Measurements from ENCODE around the gene NELL2.
"Not testable (repeated sequence)": the region's sequence is repeated elsewhere in the genome, so short reads cannot be mapped to it uniquely, and the experiment has no call there.

The NELL2 gene

DNA sequence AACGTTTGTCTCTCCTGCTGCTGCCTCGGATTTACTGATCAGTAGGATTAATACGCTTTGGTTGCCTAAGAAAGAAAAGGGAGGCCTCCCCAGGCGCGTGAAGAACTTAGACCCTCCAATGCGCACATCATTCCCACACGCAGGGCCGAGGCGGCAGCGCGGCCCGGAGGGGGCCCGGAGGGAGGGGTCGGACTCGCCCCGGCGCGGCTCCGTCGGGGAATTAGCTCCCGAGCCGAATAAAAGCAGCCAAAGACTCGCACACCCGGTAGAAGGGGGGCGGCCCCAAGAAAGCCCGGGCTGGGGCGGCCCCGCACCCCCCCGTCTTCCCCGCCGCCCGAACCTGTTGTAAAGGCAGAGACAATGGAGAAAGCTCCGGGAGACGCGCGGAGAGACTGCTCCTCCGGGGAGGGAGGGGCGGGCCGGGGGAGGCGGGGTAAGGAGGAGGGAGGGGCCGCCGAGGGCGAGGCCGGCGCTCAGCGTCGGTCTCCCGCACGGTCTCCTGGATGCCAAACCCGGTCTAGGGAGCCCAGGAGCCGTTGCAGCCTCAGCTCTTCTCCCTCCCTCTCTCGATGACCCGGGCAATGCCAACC is at the start of gene NELL2:
Gene NELL2 (minus strand): TSS at position 362 of the 590 bp plus-strand sequence. CDS start 446 bp downstream, outside the sequence.
- no peak for FAIRE-seq

DNA sequence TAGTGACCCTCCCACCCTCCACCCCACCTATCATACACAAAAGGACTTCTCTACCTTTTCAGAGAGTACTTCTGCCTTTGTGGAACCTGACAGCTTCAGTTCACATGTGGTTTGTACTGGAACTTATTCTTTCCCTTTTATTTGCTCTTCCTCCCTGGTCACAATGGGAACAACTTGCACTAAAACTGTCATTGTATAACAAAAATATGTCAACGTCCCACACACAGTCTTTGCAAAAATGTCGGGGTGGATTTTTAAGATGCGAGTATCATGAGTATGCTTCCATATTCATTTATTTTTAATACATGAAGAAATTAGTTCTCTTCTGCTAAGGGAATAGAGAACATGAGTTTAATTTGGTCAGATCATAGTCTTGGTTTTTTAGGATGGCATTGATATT is 45.6 kb upstream of the NELL2 start:
- FAIRE-seq: no peak

DNA sequence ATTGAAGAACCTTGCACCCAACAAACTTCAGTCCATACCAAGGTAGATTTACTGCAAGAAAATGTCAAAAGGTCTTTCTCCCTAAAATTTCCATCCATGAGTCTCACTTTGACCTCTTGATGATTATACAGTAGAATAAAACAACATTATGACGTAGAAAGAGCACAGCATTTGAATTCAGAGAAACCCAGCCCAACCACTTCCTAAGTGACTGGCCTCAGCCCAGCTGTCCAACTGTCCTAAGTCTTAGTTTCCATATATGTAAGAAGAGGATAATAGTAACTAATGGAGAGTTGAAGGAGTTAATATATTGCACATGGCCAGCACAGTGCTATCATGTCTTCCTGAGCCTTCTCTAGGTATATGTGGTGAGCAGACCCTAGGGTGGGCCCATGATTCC is 41.0 kb upstream of the NELL2 start:
- no peak for FAIRE-seq

DNA sequence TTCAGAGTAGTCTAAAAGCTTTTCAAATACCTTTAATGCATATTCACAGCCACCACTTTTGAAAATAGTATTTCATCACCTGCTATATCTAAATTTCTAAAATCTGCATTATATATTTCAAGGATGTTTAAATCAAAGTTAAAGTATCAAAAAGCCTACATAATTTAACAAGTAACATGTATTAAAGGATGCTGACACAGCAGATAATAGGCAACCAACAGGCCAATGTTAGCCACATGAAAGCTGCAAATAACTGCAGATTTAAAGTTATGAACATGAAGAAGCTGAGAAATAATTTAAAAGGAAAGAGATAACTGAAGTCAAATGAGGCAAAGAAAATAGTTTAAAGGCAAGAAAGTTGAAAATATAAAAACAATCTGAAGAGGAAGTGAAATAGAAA is 39.8 kb upstream of the NELL2 start:
- FAIRE-seq: no peak

DNA sequence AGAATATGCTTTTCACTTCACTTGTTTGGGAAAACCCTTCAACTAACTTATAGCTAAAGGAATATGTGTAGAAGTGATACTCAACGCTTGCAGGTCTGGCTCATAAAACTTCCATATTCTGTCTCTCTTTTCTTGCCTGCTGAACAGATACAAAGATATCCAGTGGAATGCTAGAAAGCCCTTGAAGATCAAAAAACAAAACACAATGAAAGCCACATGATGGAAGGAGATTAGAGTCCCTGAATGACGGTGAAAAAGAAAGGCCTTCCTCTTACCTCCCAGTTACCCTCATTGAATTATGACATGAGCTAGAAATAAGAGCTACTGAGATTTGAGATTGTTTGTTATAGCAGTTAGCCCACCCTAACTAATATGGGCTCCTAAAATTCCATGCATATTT is 28.2 kb upstream of the NELL2 start:
- FAIRE-seq: no peak

DNA sequence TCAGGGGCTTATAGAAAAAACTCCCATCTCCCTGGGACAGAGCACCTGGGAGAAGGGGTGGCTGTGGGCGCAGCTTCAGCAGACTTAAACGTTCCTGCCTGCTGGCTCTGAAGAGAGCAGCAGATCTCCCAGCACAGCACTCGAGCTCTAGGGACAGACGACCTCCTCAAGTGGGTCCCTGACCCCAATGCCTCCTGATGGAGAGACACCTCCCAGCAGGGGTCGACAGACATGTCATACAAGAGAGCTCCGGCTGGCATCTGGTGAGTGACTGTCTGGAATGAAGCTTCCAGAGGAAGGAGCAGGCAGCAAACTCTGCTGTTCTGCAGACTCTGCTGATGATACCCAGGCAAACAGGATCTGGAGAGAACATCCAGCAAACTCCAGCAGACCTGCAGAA is 22.0 kb upstream of the NELL2 start:
- FAIRE-seq: not testable (repeated sequence)

DNA sequence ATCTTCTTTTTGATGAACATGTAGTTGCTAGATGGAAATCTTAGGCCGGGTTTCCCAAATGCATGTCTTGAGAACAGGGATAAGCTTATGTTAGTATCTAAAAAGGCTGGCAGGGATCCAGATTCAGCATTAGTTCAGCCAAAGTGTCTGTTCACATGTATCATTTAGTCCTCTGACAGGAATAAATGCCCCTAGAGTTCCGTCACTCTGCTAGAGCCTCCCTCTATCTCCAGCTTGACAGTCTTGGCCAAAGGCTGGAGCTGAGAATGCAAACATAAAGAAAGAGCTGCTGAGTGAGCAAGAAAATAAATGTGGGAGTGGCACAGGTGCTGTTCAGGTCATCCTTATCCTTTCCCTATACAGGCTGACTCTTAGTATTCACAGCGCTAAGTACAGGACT is 13.8 kb upstream of the NELL2 start:
- FAIRE-seq: no peak

DNA sequence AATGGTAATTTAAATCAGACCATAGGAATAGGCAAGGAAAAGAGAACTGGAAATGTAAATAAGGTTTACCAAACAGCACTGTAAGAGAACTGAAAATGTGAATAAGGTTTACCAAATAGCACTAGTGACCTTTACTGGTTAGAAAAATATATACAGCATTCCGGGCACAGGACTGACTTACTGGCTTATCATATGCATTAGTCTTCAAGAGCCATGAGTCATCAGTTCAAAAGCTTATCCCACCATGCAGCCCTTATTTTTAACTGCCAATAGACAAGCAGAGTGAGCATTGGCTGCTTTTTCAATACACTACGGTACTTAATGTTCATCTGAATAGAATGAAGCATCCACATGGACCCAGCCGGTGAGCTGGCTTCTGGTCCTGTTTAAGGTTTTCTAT is 13.0 kb upstream of the NELL2 start:
- no peak for FAIRE-seq

DNA sequence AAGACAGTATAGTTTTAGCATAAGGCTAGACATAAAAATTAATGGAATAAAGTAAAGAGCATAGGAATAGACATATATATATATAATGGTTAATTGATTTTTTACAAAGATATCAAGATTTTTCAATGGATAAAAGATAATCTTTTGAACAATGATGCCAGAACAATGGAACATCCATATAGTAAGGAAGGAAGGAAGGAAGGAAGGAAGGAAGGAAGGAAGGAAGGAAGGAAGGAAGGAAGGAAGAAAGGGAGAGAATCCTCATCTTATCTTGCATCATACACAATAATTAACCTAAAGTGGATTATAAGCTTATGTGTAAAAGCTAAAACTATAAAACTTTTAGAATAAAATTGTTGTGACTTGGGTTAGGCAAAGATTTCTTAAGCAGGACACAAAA is 9.8 kb upstream of the NELL2 start:
- no peak for FAIRE-seq

DNA sequence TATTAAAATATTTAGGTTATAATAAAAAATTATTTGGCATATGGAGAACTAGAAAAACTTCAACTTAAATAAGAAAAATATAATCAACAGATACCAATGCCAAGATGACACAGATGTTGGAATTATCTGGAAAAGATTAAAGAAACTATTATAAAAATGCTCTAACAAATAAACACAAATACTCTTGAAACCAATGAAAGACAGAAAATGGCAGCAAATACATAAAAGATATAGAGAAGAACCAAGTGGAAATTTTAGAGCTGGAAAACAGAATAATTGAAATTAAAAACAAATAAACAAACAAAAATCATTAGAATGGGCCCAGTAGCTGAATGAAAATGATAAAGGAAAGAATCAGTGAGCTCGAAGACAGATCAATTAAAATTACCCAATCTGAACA is 5.1 kb upstream of the NELL2 start:
- FAIRE-seq: no peak

DNA sequence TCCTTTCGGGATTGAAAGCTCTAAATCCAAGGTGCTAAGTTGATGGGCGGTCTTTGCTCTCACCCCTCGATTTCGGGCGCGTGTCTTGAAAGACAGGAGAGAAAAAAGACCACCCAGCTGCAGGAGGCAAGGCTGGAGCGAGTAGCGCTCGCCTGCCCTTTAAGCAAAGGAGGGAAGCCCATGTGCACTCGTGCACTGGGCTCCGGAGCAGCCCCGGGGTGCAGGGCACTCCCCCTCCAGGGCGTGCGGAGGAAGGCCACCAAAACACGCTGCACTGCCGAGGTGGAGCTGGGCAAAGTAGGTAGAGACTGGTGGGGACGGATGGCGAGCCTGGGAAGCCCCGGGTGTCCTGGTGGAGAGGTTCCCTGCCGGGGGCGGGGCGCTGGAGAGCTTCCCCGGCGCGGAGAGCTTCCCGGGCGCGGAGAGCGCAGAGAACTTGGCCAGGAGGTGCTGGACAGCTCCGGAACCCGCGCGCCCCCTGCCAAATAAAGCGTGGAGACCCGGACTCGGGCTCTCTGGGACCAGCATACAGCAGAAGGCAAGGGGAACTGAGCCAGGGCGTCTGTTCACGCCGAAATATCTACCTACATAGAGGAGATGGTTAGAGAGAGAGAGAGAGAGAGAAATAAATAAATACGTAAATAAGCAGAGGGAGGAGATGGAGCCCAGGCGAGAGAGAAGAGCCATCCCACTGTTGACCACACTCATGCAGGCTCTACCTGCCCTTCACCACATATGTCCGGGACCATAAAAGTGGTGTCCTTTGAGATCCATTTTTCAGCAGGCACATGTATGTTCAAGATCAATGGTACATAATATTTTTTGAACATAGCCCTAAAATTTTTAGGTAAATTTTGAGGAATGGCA is 662 bp upstream of the NELL2 start:
- FAIRE-seq: no peak

DNA sequence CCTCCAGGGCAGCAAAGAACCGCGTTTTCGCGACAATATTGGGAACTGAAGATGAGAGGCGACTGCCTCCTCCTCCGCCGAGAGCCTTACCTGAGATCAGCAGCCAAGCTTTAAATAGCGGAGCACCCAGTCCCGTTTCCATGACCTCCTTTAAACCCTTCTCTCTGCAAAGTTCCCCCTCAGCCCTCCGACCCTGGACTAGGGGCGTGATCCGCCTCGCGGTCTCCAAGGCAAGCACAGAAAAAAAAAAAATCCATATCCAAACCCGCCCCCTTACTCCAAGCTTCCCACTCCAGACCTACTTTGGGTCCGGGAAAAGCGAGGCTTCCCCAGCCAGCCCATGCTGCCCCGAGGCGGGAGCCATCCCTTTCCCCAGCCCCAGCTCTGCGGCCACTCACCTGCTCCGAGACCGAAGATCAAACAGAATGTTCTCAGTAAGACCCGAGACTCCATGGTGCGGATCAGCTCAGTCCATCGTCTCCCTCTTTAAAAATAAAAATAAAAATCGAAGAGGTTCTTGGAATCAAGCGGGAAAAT is 630 bp downstream of the NELL2 start:
- no peak for FAIRE-seq

DNA sequence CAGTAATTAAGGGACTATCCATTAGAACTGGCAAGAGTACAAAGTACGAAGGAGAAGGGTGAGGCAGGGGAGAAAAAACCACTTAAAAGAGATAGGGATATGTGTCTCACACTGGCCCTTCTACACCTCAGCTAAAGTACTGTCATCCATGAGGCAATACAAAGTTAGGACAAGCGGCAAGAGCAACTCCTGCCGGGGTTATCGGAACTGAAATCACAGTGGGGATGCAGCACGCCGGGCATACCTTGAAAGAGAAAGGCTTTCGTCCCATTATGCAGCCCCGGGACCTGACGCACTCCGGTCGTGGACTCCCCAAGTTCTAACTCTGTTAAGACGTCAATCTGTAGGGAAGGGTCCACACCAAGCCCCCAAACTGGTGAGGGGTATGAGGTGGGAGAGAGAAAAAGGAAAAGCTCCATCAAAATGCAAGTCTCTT is 1.1 kb downstream of the NELL2 start:
- no peak for FAIRE-seq

DNA sequence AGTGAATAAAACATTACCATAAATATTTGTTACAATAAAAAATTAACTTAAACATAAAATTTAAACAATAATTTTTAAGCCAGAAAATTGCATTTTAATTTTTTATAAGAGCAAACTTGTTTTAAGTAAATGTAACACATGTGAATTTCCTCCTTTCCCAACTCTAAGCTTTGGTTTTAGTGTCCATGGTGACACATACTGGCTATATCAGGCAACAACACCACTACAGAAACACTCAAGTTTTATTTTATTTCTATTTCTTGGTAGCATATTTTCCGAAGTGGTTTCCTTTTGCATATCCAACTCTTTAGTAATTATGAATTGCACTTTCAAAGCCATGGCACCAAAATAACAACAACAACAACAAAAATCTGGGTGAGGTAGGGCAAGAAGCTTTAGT is 2.2 kb downstream of the NELL2 start:
- FAIRE-seq: peak; percentile 87

DNA sequence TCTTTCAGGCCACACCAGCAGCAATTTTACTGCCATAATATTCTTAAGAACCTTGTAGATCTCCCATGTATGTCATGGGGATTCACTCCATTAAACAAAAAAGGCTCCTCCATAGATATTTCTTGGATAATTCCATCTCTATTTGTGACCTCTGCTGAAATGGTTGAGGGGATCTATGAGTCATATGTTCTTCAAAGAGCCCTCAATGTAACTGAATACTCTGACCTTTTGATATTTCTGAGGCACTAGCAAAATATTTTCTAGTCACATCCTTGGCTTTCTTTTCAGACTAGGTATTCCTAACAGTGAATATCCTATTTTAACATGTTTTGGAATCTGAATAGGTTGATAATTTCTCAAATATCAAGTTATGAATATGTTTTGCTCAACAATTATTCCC is 6.6 kb downstream of the NELL2 start:
- FAIRE-seq: no peak

DNA sequence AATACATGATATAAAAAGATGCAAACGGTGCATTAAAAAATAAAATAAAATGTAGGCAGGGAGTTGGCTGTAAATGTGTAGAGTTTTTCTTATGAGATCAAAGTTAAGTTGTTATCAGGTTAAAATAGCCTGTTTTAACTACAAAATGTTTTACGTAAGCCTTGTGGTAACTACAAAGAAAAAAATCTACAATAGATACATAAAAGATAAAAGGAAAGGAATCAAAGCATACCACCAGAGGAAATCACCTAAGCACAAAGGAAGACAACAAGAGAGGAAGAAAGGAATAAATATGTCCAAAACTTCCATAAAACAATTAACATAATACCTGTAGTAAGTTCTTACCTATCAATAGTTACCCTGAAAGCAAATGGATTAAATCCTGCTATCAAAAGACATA is 12.2 kb downstream of the NELL2 start:
- FAIRE-seq: no peak

DNA sequence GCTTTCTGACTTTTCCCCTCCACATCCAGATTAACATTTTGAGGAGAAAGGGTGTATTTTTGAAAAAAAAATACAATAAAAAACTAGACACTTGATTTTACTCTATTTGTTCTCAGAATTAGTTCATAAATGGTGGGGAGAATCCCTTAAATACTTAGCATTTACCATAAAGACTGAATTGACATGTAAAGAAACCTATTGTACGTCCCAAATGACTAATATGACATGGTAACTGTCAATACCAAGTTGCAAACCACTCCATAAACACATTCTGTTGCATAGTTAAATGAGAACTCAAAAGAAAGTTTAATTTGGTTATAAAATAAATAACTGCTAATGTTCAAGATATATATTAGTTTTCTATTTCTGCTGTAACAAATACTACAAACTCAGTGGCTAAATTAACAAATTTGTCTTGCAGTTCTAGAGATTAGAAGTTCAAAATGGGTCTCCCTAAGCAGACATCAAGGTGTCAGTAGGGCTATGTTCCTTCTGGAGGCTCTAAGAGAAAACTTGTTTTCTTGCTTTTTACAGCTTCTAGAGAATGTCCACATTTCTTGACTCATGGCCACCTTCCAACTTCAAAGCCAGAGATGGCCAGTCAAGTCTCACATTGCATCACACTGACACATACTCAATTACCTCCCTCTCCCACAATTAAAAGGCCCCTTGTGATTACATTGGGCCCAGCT is 16.0 kb downstream of the NELL2 start:
- no peak for FAIRE-seq

DNA sequence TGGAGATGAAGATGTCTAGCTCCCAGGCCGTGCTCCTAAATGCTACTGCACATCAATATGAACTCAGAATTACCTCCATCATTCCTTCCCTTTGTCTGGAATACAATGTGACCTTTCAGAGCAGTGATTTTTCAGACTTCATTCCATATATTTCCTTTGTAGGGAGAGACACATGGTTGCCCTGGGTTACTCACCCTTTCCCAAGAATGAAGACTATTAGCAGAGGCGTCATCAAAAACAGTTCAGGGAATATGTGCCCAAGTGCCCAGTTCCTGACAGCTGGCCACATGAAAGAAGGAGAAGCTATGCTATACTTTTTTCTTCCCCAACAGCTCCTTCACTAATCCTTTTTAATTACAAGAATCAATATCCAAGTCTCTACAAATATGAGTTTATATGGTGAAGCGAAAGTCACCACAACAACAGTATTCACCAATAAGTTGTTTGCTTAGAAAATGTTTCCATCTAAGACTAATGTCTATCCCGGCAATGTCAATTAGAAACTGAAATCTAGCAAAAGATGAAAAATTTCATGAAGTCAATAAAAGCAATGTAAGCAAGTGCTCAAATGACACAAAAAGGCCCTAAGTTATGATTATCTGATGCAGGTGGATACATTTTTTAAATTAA is 17.8 kb downstream of the NELL2 start:
- no peak for FAIRE-seq

DNA sequence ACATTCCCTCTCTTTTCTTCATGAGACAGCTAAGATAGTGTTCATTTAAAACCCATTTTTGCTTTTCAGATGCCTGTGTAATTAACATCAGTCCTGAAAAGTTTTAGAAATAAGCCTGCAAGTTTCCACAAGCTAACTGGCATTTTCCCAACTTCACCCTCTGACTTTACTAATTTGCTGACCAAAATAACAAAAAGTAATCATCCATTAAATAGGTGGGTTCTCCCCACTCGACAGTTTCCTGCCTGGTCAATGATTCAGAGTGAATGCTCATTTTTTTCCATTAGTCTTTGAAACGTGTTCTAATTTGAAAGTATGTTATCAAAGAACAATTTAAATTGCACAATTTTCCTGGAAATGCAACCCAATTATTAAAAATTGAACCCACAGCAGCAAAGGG is 23.6 kb downstream of the NELL2 start:
- FAIRE-seq: no peak

DNA sequence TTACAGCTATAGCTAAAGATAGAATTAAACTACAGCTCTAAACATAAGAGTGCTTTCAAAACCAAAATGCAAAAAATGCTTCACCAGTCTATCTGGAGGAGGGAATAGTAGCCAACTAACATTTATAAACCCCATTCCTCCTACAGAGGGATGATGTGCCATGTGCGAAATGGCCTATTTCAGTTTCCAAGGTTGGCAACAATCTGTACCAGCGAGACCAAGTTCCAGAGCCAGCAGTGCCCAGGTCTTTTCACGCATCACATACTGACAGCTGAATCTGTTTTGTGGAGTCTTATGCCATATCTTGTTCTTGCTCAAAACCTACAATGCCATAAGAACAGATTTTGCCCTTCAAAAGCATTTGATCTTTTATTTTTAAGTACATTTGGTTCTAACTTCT is 24.5 kb downstream of the NELL2 start:
- FAIRE-seq: no peak

DNA sequence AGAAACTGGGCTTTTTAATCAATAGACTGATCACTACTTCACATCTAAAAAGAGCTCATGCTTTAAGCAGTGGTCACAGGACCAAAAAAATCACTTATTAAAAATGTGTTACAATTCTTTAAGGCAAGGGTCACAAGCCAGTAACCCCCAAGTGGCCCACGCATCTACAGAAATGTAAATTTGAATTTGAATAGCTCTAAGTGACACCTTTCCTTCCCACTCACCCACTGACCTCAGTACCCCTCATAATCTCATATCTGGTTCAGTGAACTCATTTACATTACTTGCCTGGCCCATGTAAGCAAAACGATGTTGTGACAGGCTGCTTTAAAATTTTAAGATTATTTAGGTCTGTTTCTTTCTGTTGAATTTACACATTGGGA is 27.4 kb downstream of the NELL2 start:
- no peak for FAIRE-seq

DNA sequence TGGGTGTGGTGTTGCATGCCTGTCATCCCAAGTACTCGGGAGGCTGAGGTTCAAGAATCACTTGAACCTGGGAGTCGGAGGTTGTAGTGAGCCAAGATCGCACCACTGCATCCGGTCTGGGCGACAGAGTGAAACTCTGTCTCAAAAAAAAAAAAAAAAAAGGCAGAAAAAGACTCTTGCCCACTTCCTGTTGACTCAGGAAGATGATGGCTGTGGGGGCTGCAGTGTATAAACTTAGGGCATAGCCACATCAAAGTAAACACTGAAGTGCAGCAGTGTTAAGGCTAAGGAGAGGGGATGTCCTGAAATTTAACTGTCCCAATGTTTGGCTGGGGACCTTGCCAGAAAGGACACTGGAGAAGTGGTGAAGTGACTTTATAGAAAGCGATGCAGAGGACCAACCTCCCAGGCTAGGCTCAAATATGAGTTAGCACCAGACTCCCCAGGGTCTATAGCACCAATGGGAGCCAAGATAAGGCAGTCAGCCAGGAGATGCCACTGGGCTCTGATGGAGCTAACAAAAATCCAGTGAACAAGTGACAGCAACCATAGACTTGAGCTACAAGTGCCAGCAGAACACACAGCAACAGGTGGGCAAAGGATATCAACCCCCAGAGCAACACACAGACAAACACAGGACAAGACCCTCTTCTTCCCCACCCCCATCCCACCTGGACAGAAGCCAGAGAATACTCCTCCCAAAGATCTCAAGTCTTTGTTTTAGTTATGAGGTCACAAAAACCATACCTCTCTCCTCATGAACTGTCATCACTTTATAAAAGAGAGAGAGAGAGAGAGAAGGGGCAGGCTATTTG is 28.0 kb downstream of the NELL2 start:
- no peak for FAIRE-seq

Data from islet of Langerhans (tissue), 1 donor.